GM19238 (cell line): ENCODE measurements around the gene PTPRN2.

Experiments
- DNase-seq: peaks from one replicate; pipeline ENCODE4 v3.0.0; 2011; ENCODE audit warnings: low spot score; ENCODE audit not compliant: insufficient read length

PTPRN2 gene

DNA sequence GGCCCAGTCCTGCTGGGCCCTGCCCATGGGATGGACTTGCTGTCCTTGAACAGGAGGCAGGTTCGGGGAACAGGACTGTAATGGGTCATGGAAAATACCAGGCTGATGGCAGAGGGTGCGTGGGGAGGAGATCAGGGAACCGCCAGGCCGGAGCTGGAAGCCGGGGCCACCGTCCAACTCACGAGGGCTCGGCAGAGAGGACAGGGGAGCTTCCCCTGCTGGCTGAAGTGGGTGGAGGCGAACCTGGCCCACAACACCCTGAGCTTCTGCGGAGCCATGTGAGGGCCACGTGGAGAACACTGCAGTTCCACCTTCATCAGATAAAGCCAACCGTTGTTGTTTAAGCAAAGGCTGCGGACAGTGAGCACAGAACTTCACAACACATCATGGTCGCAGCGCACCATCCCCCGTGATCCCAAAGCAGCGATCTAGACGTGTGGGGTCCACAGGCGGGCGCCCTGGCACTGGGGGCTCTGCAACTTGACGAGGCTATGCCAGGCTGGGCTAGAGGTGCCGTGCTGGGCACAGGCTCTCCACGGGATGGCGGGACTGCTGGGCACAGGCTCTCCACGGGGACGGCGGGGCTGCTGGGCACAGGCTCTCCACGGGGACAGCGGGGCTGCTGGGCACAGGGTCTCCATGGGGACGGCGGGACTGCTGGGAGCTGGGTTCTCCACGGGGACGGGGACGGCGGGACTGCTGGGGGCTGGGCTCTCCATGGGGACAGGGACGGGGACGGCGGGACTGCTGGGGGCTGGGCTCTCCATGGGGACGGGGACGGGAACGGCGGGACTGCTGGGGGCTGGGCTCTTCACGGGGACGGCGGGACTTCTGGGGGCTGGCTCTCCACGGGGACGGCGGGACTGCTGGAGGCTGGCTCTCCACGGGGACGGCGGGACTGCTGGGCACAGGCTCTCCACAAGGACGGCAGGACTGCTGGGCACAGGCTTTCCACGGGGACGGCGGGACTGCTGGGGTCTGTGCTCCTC lies 777.5 kb downstream of the PTPRN2 start:
- no peak for DNase-seq

DNA sequence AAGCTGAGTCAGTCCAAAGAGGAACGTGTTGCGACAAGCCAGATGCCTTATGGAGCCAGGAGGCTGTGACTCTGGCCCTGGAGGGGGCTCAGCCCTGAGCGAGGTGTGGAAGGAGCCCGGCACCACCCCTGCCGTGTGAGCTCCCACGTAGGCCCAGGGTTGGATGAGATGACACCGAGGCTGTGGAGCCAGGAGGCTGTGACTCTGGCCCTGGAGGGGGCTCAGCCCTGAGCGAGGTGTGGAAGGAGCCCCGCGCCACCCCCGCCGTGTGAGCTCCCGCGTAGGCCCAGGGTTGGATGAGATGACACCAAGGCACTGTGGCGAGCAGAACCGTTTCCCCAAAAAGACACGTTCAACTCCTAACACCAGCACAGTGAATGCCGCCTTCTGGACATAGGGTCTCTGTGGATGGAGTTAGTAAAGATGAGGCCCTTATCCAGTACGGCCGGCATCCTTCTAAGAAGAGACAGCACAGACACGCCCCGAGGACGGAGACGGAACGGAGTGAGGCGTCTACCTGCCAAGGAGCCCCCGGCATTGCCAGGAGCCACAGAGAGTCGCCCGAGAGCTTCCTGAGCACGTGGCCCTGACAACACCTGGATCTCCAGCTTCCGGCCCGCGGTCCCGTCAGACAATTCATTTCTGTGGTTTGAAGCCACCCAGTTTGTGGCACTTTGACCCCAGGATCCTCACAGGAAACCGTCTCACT lies 778.3 kb downstream of the PTPRN2 start:
- DNase-seq, result no peak

DNA sequence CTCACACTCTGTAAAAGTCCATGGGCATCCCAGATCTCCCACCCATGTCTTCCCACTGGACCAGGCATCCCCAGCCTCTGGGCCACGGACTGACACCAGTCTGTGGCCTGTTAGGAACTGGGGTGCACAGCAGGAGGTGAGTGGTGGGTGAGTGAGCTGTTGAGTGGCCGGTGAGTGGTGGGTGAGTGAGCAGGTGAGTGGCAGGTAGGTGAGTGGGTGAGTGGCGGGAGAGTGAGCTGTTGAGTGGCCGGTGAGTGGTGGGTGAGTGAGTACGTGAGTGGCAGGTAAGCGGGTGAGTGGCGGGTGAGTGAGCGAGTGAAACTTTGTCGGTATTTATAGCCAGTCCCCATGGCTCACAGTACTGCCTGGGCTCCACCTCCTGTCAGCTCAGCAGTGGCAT lies 779.6 kb downstream of the PTPRN2 start:
- DNase-seq, result no peak

DNA sequence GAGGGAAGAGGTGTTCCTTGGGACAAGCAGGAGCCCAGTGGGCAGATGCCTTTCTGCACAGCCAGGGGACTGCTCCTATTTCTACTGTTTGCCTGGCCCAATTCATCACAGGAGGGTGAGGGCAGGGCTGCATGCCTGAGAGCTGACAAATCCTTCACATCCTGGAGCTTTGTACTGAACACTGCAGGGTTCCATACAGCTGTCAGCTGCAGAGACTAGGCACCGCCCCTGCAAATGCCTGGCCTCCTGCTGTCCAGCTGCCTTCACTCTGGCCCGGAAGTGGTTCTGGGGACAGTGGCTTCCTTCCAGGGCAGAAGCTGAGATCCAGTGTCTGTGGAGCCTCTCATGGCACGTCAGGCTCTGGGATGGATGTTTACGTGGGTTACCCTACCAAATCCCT lies 780.1 kb downstream of the PTPRN2 start:
- no peak for DNase-seq

DNA sequence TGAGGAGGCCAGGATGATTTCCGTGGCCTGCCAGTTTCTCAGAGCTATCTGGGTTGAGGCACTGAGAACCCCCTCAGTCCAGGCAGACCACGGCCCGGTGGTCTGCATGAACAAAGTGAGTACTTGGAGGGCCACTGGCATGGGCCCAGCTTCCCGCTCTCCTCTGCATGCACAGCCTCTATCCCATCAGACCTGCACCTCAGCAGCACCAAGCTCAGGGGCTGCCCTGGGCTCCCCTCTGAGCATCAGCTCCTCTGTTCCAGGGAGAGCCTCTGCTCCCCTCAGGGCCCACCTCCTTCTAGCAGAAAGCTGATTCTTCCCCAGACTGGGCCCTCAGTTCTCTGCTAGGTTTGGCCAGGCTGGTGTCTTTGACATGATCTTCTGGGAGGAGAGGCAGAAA lies 780.9 kb downstream of the PTPRN2 start:
- DNase-seq, result no peak

DNA sequence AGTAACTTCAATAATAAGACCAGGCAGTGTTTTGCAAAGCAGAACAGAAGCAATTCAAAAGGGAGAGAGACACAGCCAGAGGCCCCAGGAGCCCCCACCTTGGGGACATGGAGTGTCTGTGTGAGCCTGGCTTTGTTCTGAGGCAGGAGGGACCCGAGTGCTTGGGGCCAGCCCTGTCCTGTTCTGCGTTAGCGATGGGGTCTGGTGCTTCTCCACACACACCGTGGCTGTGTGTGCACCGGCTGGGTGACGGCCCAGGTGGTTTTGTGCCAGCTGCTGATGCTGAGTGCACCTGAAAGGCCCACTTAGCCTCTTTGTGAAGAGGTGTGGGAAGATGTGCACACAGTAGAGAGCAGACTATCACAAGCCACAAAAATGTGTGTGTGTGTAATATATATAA lies 781.9 kb downstream of the PTPRN2 start:
- DNase-seq, result no peak

DNA sequence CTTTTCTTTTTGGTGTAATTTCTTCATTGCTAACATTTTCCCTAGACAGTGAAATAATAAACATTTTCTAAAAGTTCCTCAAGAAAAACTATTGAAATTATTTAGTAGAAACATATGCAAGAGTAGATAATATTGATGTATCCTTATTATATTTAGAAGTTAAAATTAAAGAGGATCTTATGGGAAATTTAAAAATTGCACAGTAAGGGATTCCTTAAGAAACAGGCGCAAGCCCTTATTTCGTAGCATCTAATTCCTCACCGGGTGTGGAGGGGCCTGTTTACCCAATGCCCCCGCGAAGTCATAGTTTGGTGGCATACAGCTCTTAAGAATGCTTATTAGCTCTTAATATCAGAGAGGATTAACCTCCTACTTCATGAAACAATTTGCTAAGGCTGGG lies 783.7 kb downstream of the PTPRN2 start:
- no peak for DNase-seq

DNA sequence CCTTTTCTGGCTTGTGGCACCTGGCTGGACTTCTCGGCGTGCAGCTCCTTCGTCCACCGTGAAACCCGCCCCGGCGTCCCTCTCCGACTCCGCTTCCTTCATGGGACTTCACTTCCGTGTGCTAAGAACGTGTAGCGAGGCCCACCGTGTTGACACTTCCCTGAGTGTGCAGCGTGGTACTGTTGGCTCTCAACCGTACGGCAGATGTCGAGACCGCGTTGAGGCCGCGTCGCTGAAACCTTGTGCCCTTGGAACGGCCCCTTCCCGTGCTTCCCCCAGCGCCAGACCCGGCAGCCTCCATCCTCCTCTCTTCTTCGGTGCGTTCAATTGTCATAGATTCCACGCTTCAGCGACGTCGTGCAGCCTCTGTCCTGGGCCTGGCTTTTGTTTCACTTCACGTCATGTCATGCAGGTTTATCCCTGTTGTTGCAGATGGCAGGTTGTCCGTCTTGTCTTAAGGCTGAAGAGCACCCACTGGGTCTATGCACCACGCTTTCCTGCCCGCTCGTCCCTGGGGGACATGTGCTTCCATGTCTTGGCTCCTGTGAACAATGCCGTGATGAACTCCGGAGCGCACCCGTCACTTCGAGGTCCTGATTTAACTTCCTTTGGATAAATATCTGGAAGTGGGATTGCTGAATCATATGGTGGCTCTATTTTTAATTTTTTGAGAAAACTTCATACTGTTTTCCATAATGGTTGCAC lies 785.5 kb downstream of the PTPRN2 start:
- DNase-seq, result no peak

DNA sequence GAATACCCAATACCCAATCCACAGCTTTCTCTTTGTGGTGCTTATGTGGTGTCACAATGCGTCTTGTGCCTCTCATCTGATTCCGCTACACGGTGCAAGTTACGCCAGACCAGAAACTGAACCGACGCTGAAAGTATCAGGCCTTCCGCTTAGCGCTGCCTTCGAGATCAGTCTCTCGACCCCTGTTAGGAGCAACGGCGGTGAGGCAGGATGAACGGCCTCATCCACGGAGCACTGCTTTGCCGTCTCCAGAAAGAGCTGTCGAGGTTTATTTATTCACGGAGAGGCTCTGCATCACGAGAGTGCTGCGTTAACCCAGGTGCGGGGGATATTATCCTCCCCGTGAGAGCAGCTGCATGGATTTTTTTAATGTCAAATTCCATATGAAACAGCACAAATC lies 786.5 kb downstream of the PTPRN2 start:
- no peak for DNase-seq

DNA sequence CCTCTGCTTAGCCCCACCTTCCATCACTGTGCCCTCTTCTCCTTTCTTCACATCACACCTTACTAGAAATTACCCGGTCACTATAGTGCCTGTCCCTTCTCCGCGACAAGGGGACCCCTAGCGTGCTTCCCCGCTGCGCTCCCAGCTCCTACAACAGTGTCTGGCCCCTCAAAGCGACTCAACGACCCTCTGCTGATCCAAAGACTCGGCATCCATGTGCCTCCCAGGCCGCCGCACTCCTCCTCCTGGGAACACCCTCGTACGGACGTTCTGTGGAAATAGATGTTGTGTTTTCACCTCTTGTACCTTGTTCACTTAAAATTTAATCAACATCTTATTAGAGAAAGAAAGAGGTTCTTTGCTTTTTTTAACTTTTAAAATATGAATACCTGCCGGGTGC lies 787.3 kb downstream of the PTPRN2 start:
- no peak for DNase-seq

DNA sequence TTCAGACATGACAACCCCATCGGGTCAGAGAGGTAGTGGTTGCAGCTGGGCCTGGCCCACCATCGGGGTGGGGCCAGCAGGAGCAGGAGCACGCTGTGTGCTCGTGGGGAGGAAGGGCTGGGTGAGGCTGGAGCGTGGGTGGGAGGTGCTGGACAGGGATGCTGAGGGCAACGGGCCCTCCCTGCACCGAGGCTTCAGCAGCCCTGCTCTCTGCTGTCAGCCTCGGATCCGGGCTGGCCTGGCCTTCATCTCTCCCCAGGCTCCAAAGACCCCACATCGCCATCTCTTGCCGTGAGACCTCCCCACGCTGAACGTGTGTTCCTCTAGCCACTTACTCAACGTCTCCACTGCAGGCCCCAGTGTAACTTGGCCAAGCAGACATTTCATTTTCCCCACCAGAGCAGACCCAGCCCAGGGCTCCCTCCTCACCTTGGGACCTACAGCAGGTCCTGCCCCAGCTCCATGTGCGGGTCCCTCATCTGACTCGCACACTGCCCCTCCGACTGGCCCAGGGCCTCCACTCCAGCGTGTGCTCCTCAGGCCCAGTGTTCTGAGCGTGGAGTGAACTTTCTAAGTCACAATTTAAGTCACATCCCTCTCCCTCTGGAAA lies 788.4 kb downstream of the PTPRN2 start:
- no peak for DNase-seq

DNA sequence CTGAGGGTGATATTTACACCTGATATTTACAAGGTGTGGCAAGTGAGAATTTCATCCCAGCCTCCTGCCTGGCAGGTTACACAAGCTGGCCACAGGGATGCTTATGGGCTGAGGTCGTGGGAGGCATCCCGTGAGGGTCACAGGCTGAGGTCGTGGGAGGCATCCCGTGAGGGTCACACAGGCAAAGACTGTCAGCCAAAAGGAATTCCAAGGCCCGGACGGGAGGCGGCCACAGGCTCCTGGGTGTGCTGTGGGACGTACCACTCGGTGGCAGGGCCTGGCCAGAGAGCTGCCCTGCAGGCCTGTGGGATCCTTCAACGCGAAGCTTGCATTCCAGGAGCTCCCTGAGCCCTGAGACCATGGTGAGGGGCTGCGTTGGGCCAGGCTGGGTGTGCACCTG lies 790.3 kb downstream of the PTPRN2 start:
- DNase-seq, result no peak

DNA sequence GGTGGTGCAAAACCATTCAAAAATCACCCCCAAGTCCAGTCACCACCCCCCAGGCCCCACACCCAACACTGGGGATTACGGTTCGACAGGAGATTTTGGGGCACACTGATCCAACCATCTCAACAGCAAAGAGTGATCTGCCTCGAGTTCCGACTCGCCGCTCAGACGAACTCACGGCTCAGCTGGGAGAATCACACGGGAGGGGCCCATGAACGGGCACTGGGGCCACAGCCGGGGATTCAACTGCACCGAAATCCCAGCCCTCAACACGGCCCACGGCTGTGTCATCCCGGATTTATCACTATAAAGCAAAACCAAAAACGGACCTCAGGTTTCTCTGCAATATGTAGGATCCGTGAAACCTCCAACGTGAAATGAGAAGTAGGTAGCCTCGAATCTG lies 790.8 kb downstream of the PTPRN2 start:
- no peak for DNase-seq

DNA sequence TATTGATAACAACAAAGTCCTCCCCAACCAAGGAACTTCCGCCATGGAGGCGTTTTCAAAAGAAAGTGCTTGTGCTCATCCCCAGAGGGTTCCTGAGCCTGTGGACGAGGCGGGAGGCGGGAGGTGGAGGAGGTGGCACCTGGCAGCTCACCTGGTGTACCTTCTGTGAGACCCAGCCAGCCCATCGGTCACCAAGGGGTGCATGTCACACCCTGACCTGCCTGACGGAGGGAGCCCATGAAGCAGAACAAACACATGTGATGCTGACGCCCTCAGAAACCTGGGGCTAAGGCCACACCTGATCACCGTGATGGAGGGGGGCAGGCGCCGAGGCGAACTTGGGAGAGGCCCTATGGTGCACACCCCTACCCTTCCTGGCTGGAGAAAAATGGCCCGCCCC lies 792.0 kb downstream of the PTPRN2 start:
- DNase-seq, result no peak

DNA sequence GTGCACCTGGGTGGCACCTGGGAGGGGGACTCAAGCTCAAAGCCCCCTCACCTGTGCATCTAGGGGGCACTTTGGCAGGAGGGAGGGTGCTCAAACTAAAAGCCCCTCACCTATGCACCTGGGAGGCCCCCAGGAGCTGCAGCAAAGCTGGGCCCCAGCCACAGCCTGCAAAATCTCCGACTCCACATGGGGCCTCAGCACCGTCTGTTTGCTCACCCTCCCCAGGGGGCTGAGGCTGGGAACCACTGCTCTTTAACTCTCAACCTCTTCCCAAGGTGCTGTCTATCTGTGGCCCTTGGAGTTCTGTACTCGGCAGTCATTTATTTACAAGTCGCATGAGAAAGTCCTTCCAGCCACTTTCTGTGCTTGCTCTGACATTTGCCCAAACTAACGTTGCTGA lies 792.4 kb downstream of the PTPRN2 start:
- DNase-seq, result no peak

DNA sequence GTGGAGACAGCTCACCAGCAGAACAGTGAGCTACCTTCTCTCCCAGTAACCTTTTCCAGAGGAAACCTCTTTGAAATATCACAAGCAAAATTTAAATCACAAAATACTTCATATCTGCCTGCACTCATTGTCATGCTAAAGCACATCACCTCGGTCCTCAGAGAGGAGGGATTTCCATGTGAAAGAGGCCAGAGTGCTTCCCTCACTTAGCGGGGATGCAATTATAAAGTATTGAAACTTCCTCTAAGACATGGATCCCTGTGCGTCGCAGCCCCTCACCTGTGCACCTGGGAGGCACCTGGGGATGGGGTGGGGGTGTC lies 792.9 kb downstream of the PTPRN2 start:
- DNase-seq, result no peak

DNA sequence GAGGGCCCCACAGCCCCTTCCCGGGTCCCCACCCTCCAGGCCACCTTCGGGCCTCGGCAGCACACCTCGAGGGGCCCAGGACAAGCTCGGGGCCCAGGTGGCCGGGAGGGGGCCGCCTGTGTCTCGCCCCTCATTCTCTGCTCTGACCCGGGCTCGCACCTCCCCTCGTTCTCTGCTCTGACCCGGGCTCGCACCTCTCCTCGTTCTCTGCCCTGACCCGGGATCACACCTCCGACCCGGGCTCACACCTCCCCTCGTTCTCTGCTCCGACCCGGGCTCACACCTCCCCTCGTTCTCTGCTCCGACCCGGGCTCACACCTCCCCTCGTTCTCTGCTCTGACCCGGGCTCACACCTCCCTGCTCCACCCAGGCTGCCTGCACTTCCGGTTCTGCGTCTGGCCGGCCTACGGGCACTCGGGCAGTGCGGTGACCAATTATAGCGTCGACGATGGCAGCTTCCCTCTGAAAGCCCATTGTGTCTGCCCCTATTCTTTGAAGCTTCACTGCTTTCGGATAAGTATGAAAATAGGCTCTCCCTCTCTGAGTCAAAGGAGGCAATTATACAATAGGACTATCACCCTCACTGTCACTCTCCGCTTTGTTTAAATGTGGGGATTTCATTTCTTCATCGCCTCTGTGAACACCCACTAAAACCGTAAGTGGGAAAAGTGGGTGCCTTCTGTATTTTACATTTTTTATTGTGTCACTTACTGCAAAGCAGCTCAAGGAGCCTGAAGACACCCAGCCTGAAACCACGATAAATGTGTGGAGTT lies 793.5 kb downstream of the PTPRN2 start:
- no peak for DNase-seq

DNA sequence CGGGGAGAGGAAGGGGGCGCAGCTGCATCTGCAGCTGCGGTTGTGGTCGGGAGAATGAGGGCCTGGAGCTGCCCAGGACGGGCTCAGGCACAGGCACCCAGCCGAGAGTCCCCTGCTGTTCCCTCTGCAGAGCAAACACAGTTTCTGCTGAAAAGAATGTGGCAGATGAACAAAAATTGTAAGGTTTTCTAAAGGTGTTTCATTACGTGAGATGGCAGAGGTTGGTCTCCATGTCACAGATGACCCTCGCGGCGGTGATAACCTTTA lies 794.6 kb downstream of the PTPRN2 start:
- no peak for DNase-seq

DNA sequence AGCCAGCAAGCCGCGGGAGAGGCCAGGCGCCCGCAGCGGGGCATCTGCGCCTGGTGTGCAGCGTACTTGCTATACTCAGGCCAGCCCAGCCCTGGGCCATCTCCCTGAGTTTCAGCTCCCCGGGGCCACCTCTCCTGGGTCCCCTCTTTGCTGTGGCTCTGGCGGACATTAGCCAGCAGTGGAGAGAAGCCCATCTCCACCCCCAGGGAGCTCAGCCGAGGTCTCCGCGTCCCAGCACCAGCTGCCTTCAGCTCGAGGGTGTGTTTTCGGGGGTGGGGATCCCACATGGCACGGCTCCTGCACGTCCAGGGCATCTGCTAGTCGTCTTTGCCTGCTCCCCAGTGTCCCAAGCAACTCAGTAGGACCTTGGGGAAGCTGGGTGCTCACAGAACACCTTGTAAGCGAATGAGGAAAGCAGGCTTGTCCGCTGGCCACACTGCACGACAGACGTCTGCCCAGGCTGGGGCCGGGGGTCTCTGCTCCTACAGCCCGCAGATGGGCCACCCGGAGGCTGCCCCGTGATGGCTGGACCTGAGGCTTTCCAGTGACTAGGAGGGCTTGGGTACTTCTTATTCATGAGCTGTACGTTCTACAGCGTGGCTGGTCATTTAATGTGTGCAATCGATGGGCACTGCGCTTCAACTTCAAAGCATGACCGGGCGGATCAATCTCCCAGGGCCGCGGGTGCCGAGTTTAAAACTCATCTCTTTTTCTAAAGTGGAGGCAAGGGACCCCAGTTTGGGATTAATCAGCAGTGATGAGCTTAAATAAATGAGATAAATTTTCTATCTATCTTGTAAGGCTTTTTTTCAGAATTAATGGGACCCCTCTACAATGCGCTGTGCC lies 795.2 kb downstream of the PTPRN2 start:
- DNase-seq, result no peak

DNA sequence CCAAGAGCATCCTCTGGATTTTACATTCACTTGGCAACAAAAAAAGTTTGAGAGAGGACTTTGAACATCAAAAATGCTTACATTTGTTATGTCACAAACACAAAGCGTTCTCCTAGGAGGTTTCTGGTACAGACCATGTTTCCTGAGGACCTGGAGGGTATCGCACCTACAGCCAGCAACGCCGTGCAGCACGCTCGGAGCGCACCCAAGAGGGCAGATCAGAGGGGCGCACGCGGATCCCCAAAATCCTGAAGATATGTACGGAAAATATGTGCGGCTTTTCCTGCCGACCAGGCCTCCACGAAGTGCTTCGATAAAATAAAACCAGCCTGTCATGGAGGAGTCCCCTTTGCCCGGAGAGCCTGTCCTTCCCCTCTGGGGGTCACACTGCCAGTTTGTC lies 796.0 kb downstream of the PTPRN2 start:
- DNase-seq, result no peak
